GM11168 (cell line): Measurements from ENCODE around the gene SLC45A2.
"Not testable (repeated sequence)": the region's sequence is repeated elsewhere in the genome, so short reads cannot be mapped to it uniquely, and the experiment has no call there.

Source experiments
- in situ Hi-C: fragments of 300-500 bp; cut with MboI; formaldehyde crosslinking; loops from one replicate; pipeline ENCODE4 v1.12.0; 2022; ENCODE audit warnings: low sequenced_read_pairs; ENCODE audit not compliant: unreplicated experiment

SLC45A2 gene

GRCh38 chr5:33973271-33973670, 11.2 kb downstream of the SLC45A2 start:
- in situ Hi-C loops, result no loop called here

- in situ Hi-C loops, result no loop called here
Observed at GRCh38 chr5:33969572-33970452, 14.7 kb downstream of the SLC45A2 start.

DNA sequence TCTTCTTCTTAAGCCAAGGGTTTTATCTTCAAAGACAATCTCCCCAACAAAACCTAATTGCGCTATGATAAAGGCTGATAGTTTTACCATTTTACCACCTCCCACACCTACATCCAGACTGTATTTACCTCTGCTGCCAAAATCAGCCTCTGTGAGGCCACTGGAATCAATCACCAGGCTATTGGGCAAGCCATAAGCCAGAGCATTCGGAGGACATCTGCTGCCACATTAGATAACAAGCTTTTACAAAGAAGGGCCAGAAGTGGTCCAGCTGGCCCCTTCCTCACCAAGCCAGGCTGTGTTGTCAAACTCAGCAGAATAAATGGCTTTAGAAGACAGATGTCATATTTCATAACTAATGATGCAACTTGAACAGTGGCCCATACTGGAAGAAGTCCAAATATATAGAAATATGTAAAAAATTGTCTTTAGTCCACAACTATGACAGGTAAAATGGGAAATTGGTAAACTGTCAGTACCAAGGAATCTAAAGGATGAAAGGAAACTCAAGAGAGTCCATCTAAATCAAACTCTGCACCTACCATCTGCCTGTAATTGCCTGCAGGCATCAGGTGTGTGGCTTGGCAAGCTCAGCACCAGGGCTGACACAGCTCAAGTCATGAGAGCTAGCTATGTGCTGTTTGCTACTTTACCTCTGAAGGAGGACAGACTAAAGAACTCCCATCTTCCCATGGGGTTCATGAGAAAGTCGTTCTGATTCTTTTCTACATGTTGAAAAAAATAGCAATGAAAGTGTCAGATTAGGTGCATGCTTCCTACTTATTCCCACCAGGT, 16.1 kb downstream of the SLC45A2 start:
- in situ Hi-C loops, result no loop called here

GRCh38 chr5:33966805-33967204, 17.7 kb downstream of the SLC45A2 start:
- in situ Hi-C loops, result no loop called here

GRCh38 chr5:33964132-33964700, 20.3 kb downstream of the SLC45A2 start:
- in situ Hi-C loops, result no loop called here

- in situ Hi-C loops, result no loop called here
Observed at GRCh38 chr5:33958176-33958575, 26.3 kb downstream of the SLC45A2 start.

DNA sequence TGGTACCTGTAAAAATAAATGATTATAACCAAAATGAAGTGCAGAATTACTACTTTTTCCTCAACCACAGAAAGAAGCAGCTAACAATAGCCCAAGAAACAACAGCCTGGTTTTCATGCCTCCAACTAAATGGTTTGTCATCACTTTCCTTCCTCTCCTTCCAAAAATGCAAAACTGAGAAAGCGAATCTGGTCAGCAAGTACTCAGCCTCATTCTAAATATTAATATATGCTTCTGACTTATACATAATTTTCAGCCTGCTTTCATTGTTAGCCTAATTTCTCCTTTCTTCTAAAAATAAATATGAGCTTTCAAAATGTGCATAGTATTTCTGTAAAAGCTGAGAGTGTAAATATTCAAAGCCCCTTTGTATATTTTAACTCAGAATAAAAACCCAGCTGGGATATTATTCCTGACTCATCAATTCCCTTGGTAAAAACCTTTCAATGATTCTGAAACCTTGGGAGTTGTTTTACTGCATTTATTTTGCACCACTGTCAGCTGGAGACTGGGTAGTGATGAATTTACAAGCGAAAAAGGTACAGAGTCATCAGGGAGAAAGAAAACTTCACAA, 26.8 kb downstream of the SLC45A2 start:
- in situ Hi-C loops, result no loop called here

GRCh38 chr5:33952175-33952574, 32.3 kb downstream of the SLC45A2 start:
- in situ Hi-C loops, result not testable (repeated sequence)

- in situ Hi-C loops, result loop anchor here (25.0 kb wide), 1 partner anchor 507 kb away; the partner anchor contains the start of gene TARS1
Observed at GRCh38 chr5:33944543-33945132, 39.9 kb downstream of the SLC45A2 start.

- in situ Hi-C loops, result loop anchor here (25.0 kb wide), 1 partner anchor 504 kb away; the partner anchor contains the start of gene TARS1
Observed at GRCh38 chr5:33941090-33941489, 43.4 kb downstream of the SLC45A2 start.

GRCh38 chr5:33939556-33940262, 44.8 kb downstream of the SLC45A2 start:
- in situ Hi-C loops, result loop anchor here (10.0 to 25.0 kb wide), 2 partner anchors 355 to 502 kb away; partner anchors contain the start of gene TARS1

DNA sequence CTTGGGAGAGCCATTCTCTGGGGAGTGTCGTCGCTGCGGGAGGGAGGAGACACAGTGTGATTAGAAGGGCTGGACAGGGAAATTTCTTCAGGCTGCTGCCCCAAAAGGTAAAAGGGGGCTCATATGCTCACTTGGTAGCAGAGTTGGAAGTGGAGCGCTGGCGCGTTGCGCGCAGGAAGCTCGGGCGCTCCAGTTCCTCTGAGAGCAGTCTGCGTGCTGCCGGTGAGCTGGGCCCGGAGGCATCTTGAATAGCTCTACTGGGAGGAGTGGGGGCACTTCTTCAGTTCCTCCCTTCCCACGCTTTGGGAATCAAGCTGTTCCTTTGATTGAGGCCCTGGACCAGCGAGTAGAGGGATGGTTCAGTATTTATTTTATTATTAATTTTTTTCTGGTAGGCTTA, 45.6 kb downstream of the SLC45A2 start:
- in situ Hi-C loops, result loop anchor here (10.0 to 25.0 kb wide), 2 partner anchors 354 to 502 kb away; partner anchors contain the start of gene TARS1

DNA sequence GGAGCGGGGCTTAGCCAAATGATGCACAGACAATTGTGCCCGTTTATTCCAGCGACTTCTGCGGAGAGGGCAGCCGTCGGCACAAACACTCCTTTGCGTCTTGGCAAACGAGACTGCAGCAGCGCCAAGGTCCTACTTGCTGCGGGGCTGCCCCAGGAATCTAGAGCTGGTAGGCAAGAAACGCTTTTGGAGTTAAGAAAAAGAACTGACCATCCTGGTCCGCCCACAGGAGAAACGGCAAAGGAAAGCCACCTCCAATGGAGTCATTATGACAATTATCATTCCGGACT, 46.0 kb downstream of the SLC45A2 start:
- in situ Hi-C loops, result loop anchor here (10.0 to 25.0 kb wide), 2 partner anchors 354 to 501 kb away; partner anchors contain the start of gene TARS1

- in situ Hi-C loops, result loop anchor here (10.0 to 25.0 kb wide), 2 partner anchors 353 to 501 kb away; partner anchors contain the start of gene TARS1
Observed at GRCh38 chr5:33937707-33938506, 46.6 kb downstream of the SLC45A2 start.

DNA sequence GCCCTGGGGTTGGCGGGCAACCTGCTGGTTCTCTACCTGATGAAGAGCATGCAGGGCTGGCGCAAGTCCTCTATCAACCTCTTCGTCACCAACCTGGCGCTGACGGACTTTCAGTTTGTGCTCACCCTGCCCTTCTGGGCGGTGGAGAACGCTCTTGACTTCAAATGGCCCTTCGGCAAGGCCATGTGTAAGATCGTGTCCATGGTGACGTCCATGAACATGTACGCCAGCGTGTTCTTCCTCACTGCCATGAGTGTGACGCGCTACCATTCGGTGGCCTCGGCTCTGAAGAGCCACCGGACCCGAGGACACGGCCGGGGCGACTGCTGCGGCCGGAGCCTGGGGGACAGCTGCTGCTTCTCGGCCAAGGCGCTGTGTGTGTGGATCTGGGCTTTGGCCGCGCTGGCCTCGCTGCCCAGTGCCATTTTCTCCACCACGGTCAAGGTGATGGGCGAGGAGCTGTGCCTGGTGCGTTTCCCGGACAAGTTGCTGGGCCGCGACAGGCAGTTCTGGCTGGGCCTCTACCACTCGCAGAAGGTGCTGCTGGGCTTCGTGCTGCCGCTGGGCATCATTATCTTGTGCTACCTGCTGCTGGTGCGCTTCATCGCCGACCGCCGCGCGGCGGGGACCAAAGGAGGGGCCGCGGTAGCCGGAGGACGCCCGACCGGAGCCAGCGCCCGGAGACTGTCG, 47.3 kb downstream of the SLC45A2 start:
- in situ Hi-C loops, result loop anchor here (10.0 to 25.0 kb wide), 2 partner anchors 352 to 500 kb away; partner anchors contain the start of gene TARS1

GRCh38 chr5:33936381-33937016, 48.0 kb downstream of the SLC45A2 start, which contains the start of gene RXFP3:
RXFP3 (plus strand) TSS chr5:33936386; CDS start chr5:33936741, 355 bp downstream.
- in situ Hi-C loops, result loop anchor here (10.0 to 25.0 kb wide), 2 partner anchors 352 to 499 kb away; partner anchors contain the start of gene TARS1

- in situ Hi-C loops, result loop anchor here (10.0 to 25.0 kb wide), 2 partner anchors 351 to 499 kb away; partner anchors contain the start of gene TARS1
Observed at GRCh38 chr5:33936004-33936380, 48.5 kb downstream of the SLC45A2 start.
